ENCODE results near the gene LDB2.

GRCh38 chr4:16484711-16485110 is 413.7 kb downstream of the LDB2 start:
- no peak for TF ChIP-seq CTCF (conservative IDR thresholded peaks at IDR 0.05; ENCODE audit: low read depth, low read length)
- TF ChIP-seq EZH2 (IDR thresholded peaks at IDR 0.05; ENCODE audit: low read length, unreplicated experiment), result no peak
- no peak for TF ChIP-seq EZH2phosphoT487 (IDR thresholded peaks at IDR 0.05; ENCODE audit: borderline replicate concordance, low read length)

All from PC-3 (cell line).